ENCODE measurements around the gene MRAS. TPM values are rescaled to one million over a fixed set of nuclear protein-coding genes. Genes with fewer than 3 reads are reported as not detected.

The MRAS gene
- total RNA-seq, 1 donor from 2014 or later = 35.0 TPM

DNA sequence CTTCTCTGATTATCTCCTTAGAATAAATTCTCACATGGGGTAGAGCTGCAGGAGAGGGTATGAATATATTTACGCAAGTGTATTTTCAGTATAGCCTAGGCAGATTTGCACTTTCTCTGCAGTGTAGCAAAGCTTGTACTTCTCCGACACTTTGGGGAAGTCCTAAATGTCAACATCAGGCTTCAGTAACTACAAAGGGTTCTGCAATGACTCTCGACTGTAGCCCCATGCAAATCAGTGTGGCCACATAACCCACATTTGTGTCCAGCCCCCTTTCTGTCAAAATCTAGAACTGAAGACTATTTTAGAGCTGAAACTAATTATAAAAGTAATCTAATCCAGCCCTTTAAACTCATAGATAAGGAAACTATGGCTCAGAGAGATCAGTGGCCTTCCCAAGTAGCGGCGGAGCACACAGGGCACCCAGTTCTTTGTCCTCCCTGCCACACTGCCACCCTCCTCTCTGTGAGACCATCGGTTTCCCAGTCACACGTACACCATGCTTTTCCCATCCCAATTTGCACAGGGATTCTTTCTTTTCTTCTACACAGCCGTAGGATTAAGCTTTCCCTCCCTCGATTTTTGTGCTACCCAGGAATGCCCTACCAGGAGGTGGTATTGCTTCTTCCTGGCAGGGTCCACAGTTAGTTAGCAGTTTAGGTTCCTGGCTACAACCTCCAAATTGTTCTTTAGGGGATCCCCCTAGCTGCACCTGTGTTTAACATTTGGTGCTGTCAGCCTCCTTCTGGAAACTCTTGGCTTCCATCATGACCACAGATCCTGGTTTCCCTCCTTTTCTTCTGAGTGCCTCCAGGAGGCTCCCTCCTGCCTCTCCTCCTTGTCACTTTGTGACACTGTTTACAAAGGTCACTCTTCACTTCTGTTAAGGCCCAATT is 22.9 kb downstream of the MRAS start:
- Histone ChIP-seq H3K4me3 (ENCODE audit: low read depth, low read length) (no peak overlapping the region), H3K27me3 (ENCODE audit: control insufficient read depth, insufficient read depth, low read length) (no peaks in the 10 kb centered on the region), H3K36me3 (ENCODE audit: control insufficient read depth, insufficient read depth, low read length) (no peaks in the 10 kb centered on the region)
- TF ChIP-seq, protein P1, sequence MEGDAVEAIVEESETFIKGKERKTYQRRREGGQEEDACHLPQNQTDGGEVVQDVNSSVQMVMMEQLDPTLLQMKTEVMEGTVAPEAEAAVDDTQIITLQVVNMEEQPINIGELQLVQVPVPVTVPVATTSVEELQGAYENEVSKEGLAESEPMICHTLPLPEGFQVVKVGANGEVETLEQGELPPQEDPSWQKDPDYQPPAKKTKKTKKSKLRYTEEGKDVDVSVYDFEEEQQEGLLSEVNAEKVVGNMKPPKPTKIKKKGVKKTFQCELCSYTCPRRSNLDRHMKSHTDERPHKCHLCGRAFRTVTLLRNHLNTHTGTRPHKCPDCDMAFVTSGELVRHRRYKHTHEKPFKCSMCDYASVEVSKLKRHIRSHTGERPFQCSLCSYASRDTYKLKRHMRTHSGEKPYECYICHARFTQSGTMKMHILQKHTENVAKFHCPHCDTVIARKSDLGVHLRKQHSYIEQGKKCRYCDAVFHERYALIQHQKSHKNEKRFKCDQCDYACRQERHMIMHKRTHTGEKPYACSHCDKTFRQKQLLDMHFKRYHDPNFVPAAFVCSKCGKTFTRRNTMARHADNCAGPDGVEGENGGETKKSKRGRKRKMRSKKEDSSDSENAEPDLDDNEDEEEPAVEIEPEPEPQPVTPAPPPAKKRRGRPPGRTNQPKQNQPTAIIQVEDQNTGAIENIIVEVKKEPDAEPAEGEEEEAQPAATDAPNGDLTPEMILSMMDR (IDR thresholded peaks at IDR 0.05; ENCODE audit: insufficient read depth, low read length, poor library complexity, severe bottlenecking) = no peak
- no peak for DNase-seq (ENCODE audit: low read depth)

DNA sequence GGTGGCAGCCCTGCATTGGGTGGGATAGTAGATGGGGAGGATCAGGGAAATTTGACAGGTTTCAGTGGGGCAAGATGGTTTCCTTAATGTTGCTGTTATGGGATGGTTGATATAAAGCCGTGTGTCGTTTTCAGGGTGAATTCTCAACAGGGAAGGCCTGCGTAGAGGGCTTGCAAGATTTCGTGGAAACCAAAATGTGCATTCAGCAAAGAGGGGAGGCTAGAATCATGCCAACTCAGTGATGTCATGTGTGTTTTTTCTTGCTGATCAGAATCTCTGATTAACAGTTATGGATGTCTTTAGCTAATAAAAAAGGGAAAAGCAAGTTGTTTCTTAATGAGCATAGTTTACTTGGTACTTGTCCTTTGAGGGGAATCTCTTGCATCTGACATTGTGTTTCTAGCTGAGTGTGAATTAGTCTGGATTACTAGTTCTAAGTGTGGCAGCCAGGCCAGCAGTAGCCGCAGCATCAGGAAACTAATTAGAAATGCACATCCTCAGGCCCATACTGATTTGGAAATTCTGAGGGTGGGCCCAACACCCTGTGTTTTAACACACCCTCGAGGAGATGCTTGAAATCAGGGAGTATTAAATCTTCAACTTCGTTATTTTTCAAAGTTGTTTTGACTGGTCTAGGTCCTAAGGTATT is 24.8 kb downstream of the MRAS start:
- TF ChIP-seq, protein P1 (IDR thresholded peaks at IDR 0.05; ENCODE audit: insufficient read depth, low read length, poor library complexity, severe bottlenecking) = no peak
- no peak for DNase-seq (ENCODE audit: low read depth)
- no peak overlapping the region for H3K4me3 ChIP-seq (ENCODE audit: low read depth, low read length)
- H3K27me3 ChIP-seq (ENCODE audit: control insufficient read depth, insufficient read depth, low read length) = no peaks in the 10 kb centered on the region
- no peaks in the 10 kb centered on the region for H3K36me3 ChIP-seq (ENCODE audit: control insufficient read depth, insufficient read depth, low read length)

GRCh38 chr3:138373736-138374094 is 25.3 kb downstream of the MRAS start:
- TF ChIP-seq, protein P1 (IDR thresholded peaks at IDR 0.05; ENCODE audit: insufficient read depth, low read length, poor library complexity, severe bottlenecking) = no peak
- no peak for DNase-seq (ENCODE audit: low read depth)
- Histone ChIP-seq H3K36me3 (ENCODE audit: control insufficient read depth, insufficient read depth, low read length) (no peaks in the 10 kb centered on the region), H3K4me3 (ENCODE audit: low read depth, low read length) (no peak overlapping the region), H3K27me3 (ENCODE audit: control insufficient read depth, insufficient read depth, low read length) (no peaks in the 10 kb centered on the region)

DNA sequence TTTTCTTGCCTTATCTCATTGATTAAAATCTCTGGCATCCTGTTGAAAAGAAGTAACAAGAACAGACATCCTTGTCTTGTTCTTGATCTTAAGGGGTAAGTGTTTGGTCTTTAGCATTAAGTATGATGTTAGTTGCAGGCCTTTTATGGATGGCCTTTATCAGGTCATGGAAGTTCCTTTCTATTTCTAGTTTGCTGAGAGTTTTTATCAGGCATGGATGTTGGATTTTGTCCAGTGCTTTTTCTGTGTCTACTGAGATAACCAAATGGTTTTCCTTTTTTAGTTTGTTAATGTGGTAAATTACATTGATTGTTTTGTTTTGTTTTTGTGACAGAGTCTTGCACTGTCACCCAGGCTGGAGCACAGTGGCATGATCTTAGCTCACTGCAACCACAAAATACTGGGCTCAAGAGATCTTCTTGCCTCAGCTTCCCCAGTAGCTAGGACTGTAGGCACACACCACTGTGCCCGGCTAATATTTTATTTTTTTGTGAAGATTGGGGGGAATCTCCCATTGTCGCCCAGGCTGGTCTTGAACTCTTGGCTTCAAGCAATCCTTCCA is 26.3 kb downstream of the MRAS start:
- Histone ChIP-seq H3K27me3 (ENCODE audit: control insufficient read depth, insufficient read depth, low read length) (no peaks in the 10 kb centered on the region), H3K4me3 (ENCODE audit: low read depth, low read length) (no peak overlapping the region), H3K36me3 (ENCODE audit: control insufficient read depth, insufficient read depth, low read length) (no peaks in the 10 kb centered on the region)
- no peak for DNase-seq (ENCODE audit: low read depth)
- TF ChIP-seq, protein P1 (IDR thresholded peaks at IDR 0.05; ENCODE audit: insufficient read depth, low read length, poor library complexity, severe bottlenecking) = no peak

DNA sequence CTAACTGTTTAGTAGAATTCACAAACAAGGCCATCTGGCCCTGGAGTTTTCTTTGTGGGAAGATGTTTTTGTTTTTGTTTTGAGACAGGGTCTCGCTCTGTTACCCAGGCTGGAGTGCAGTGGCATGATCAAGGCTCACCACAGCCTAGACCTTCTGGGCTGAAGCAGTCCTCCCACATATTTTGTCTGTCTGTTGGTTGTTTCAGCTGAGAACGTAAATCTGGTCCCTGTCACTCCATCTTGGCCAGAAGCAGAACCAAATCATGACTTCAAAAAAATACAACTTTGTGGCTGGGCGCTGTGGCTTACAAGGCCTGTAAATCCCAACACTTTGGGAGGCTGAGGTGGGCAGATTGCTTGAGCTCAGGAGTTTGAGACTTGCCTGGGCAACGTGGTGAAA is 27.1 kb downstream of the MRAS start:
- DNase-seq (ENCODE audit: low read depth) = no peak
- H3K27me3 ChIP-seq (ENCODE audit: control insufficient read depth, insufficient read depth, low read length) = no peaks in the 10 kb centered on the region
- TF ChIP-seq, protein P1 (IDR thresholded peaks at IDR 0.05; ENCODE audit: insufficient read depth, low read length, poor library complexity, severe bottlenecking) = no peak
- no peaks in the 10 kb centered on the region for H3K36me3 ChIP-seq (ENCODE audit: control insufficient read depth, insufficient read depth, low read length)
- H3K4me3 ChIP-seq (ENCODE audit: low read depth, low read length) = no peak overlapping the region
